HG03196 (cell line): Measurements from ENCODE around the gene FGF7.
A peak's percentile ranks its signal among the peaks of the same experiment; 100 is the strongest.
"Not testable (repeated sequence)": the region's sequence is repeated elsewhere in the genome, so short reads cannot be mapped to it uniquely, and the experiment has no call there.

Experiments
- ATAC-seq: cut with Tn5 transposase; IDR thresholded peaks from one replicate; pipeline ENCODE4 v1.9.1; 2021; ENCODE audit not compliant: unreplicated experiment

The FGF7 gene

GRCh38 chr15:49423021-49423420 is at the start of gene FGF7:
TSS of gene FGF7 (plus strand) at chr15:49423242. CDS start at chr15:49424298, 1,056 bp downstream.
- no peak for ATAC-seq

GRCh38 chr15:49379996-49380395 is 43.0 kb upstream of the FGF7 start:
- no peak for ATAC-seq

GRCh38 chr15:49380912-49381311 is 42.1 kb upstream of the FGF7 start:
- no peak for ATAC-seq

- ATAC-seq = no peak
Measured at GRCh38 chr15:49382394-49382793, 40.6 kb upstream of the FGF7 start.

- no peak for ATAC-seq
Measured at GRCh38 chr15:49383266-49383665, 39.8 kb upstream of the FGF7 start.

- ATAC-seq = no peak
Measured at GRCh38 chr15:49387471-49387870, 35.6 kb upstream of the FGF7 start.

GRCh38 chr15:49402515-49403296 is 20.3 kb upstream of the FGF7 start:
- not testable (repeated sequence) for ATAC-seq

- no peak for ATAC-seq
Measured at GRCh38 chr15:49406352-49407118, 16.5 kb upstream of the FGF7 start.

- ATAC-seq = no peak
Measured at GRCh38 chr15:49410641-49411040, 12.4 kb upstream of the FGF7 start.

- no peak for ATAC-seq
Measured at GRCh38 chr15:49412797-49413196, 10.2 kb upstream of the FGF7 start.

GRCh38 chr15:49415149-49415548 is 7.9 kb upstream of the FGF7 start:
- ATAC-seq = no peak

- no peak for ATAC-seq
Measured at GRCh38 chr15:49415638-49416037, 7.4 kb upstream of the FGF7 start.

GRCh38 chr15:49418811-49419210 is 4.2 kb upstream of the FGF7 start:
- ATAC-seq = no peak

GRCh38 chr15:49421991-49422390 is 1.1 kb upstream of the FGF7 start:
- peak; percentile 56 for ATAC-seq

GRCh38 chr15:49423901-49424550 is 984 bp downstream of the FGF7 start:
- no peak for ATAC-seq

GRCh38 chr15:49424954-49425353 is 1.9 kb downstream of the FGF7 start:
- ATAC-seq = no peak

GRCh38 chr15:49427372-49427771 is 4.3 kb downstream of the FGF7 start:
- ATAC-seq = no peak

- no peak for ATAC-seq
Measured at GRCh38 chr15:49428409-49429095, 5.5 kb downstream of the FGF7 start.

- ATAC-seq = no peak
Measured at GRCh38 chr15:49430046-49430445, 7.0 kb downstream of the FGF7 start.

GRCh38 chr15:49435174-49435573 is 12.1 kb downstream of the FGF7 start:
- ATAC-seq = no peak

- ATAC-seq = no peak
Measured at GRCh38 chr15:49436751-49437150, 13.7 kb downstream of the FGF7 start.
